Endothelial cell of umbilical vein (primary cell): ENCODE data around the gene JAZF1. TPM values are rescaled to one million over a fixed set of nuclear protein-coding genes. Genes with fewer than 3 reads are reported as not detected.

Experiments
- BruUV-seq: library from RNA; stranded (reverse); fragments of 400-500 nt; replicated peaks from 2 replicates; lab custom pipeline; 2021; lab: Mats Ljungman, UMichigan
- CTCF ChIA-PET: fragments of 300-600, 350-600 bp; sonication (Branson Sonifier 250); formaldehyde crosslinking; loops from one replicate; lab custom pipeline; 2021; ENCODE audit warnings: antibody characterized with exemption, inconsistent platforms; lab: Charles Lee
- POLR2A ChIA-PET: fragments of 300-600, 350-600 bp; sonication (Branson Sonifier 250); formaldehyde crosslinking; loops from one replicate; lab custom pipeline; 2021; ENCODE audit warnings: antibody characterized with exemption, inconsistent platforms; lab: Charles Lee
- DNase-seq: peaks from one replicate; pipeline ENCODE4 v3.0.0-alpha.2; 2011; ENCODE audit warnings: low read depth, low spot score
- FAIRE-seq: peaks from 2 replicates; lab custom pipeline; 2011; peaks lifted over from hg19 to GRCh38; lab: Jason Lieb, UNC
- H2AFZ ChIP-seq: 2 replicates; pipeline ENCODE4 v1.6.0; 2012; ENCODE audit warnings: low read depth, low read length, control low read depth, inconsistent platforms
- H3K27ac ChIP-seq: 2 replicates; pipeline ENCODE4 v1.5.1; 2011; ENCODE audit warnings: low read depth, mild to moderate bottlenecking, control low read depth, low read length, moderate library complexity; ENCODE audit not compliant: insufficient read depth
- H3K27me3 ChIP-seq, 2 experiments: 2 replicates each; pipeline versions ENCODE4 v1.6.0 to v1.6.1; 2011; ENCODE audit warnings: low read length in 2 of 2, mixed read lengths in 1 of 2; ENCODE audit not compliant: control insufficient read depth in 2 of 2, insufficient read depth in 2 of 2
- H3K36me3 ChIP-seq, 2 experiments: 2 replicates in 1 of 2; 3 replicates in 1 of 2; pipeline ENCODE4 v1.5.1; 2011; ENCODE audit warnings: low read length in 2 of 2, mild to moderate bottlenecking in 1 of 2, moderate library complexity in 1 of 2; ENCODE audit not compliant: control insufficient read depth in 2 of 2, insufficient read depth in 2 of 2; ENCODE audit errors: extremely low read depth in 1 of 2
- H3K4me1 ChIP-seq: 3 replicates; pipeline ENCODE4 v1.5.1; 2011; ENCODE audit warnings: mild to moderate bottlenecking, low read length; ENCODE audit not compliant: control insufficient read depth, insufficient read depth; ENCODE audit errors: extremely low read depth
- H3K4me2 ChIP-seq: 2 replicates; pipeline ENCODE4 v1.6.1; 2011; ENCODE audit warnings: low read length, control low read depth, mixed read lengths; ENCODE audit not compliant: insufficient read depth
- H3K4me3 ChIP-seq, 3 experiments: fragments of 200-600 bp in 1 of 3; sonication (generic), shearing (Covaris generic) in 1 of 3; replicated peaks in 1 of 3; 2 replicates each; pipeline ENCODE4 v1.5.1; 2011 to 2016; ENCODE audit warnings: control low read depth in 3 of 3, low read length in 3 of 3, mild to moderate bottlenecking in 2 of 3, inconsistent platforms in 1 of 3, low read depth in 1 of 3, moderate library complexity in 1 of 3; ENCODE audit not compliant: insufficient read depth in 1 of 3
- H3K79me2 ChIP-seq: 2 replicates; pipeline ENCODE4 v1.6.0; 2012; ENCODE audit warnings: low read length, inconsistent platforms; ENCODE audit not compliant: control insufficient read depth, insufficient read depth
- H3K9ac ChIP-seq: replicated peaks from 2 replicates; pipeline ENCODE3; 2011; ENCODE audit warnings: low read length, control low read depth; ENCODE audit not compliant: insufficient read depth; ENCODE audit errors: extremely low read depth
- H3K9me1 ChIP-seq: replicated peaks from 3 replicates; pipeline ENCODE4 v1.6.0; 2011; ENCODE audit warnings: mild to moderate bottlenecking, low read length; ENCODE audit not compliant: control insufficient read depth, insufficient read depth; ENCODE audit errors: extremely low read depth
- H3K9me3 ChIP-seq: replicated peaks from 2 replicates; pipeline ENCODE4 v1.5.1; 2012; ENCODE audit warnings: low read length, inconsistent platforms; ENCODE audit not compliant: control insufficient read depth, insufficient read depth
- H4K20me1 ChIP-seq: replicated peaks from 2 replicates; pipeline ENCODE3; 2011; ENCODE audit warnings: mild to moderate bottlenecking, low read length; ENCODE audit not compliant: control insufficient read depth, insufficient read depth; ENCODE audit errors: extremely low read depth
- CTCF ChIP-seq, 2 donors: IDR thresholded peaks; 1 replicate in 1 of 2; 2 replicates in 1 of 2; pipeline ENCODE4 v1.5.1; 2011; ENCODE audit warnings: low read length in 2 of 2, mild to moderate bottlenecking in 2 of 2, moderate library complexity in 2 of 2, control low read depth in 1 of 2, inconsistent platforms in 1 of 2, low read depth in 1 of 2; ENCODE audit not compliant: insufficient read depth in 1 of 2; ENCODE audit errors: extremely low read depth in 1 of 2
- EZH2 ChIP-seq: IDR thresholded peaks from 2 replicates; pipeline ENCODE4 v1.6.1; 2012; ENCODE audit warnings: borderline replicate concordance, low read depth, mild to moderate bottlenecking, moderate library complexity, low read length, inconsistent platforms; ENCODE audit not compliant: severe bottlenecking
- FOS ChIP-seq: IDR thresholded peaks from 2 replicates; pipeline ENCODE4 v1.6.1; 2011; ENCODE audit warnings: mild to moderate bottlenecking, low read length, moderate library complexity, borderline replicate concordance; ENCODE audit not compliant: insufficient read depth
- GATA2 ChIP-seq: IDR thresholded peaks from 2 replicates; pipeline ENCODE4 v1.7.0; 2011; ENCODE audit warnings: low read depth, mild to moderate bottlenecking, moderate library complexity, mixed read lengths, low read length; ENCODE audit not compliant: insufficient read length, insufficient read depth
- JUN ChIP-seq: IDR thresholded peaks from 2 replicates; pipeline ENCODE4 v1.6.1; 2011; ENCODE audit warnings: borderline replicate concordance, low read depth; ENCODE audit not compliant: insufficient read length, insufficient read depth
- MAX ChIP-seq: IDR thresholded peaks from 2 replicates; pipeline ENCODE4 v1.6.1; 2011; ENCODE audit not compliant: insufficient read depth, insufficient read length
- MYC ChIP-seq: IDR thresholded peaks from one replicate; pipeline ENCODE4 v1.6.1; 2011; ENCODE audit warnings: mild to moderate bottlenecking, low read depth, low read length
- POLR2A ChIP-seq: IDR thresholded peaks from 2 replicates; pipeline ENCODE4 v1.6.1; 2012; ENCODE audit warnings: low read depth, mild to moderate bottlenecking, control low read depth, low read length
- POLR2AphosphoS5 ChIP-seq: IDR thresholded peaks from 2 replicates; pipeline ENCODE4 v1.6.1; 2012; ENCODE audit warnings: low read depth, mild to moderate bottlenecking, control low read depth, low read length, moderate library complexity; ENCODE audit not compliant: insufficient read depth
- dilution Hi-C: fragments of 300-500 bp; cut with MboI; formaldehyde crosslinking; loops from one replicate; pipeline ENCODE4 v1.15.0; 2019; ENCODE audit warnings: low sequenced_read_pairs; ENCODE audit not compliant: extremely low pct_ligation_motif_present
- intact Hi-C: fragments of 100-400 bp; cut with micrococcal nuclease; formaldehyde crosslinking; loops from one replicate; pipeline ENCODE4 v1.10.0; 2022
- polyA plus RNA-seq, 4 experiments: library from polyadenylated mRNA; depleted of rRNA in 3 of 4; stranded (reverse) in 3 of 4; unstranded in 1 of 4; fragments of >200 nt; gene quantifications; 2 replicates each; pipeline versions ENCODE4 v1.2.1 to v1.2.3, GENCODE V29; 2011 to 2012; ENCODE audit warnings: missing spikeins in 1 of 4
- total RNA-seq: library from RNA; stranded (reverse); gene quantifications from 2 replicates; pipeline ENCODE4 v1.2.3, GENCODE V29; 2021

The JAZF1 gene
- total and polyA plus RNA-seq, 2 donors (not counting 3 experiments of a cell fraction or from before 2014, with no cell fraction given), result 2.5 to 16.9 TPM

- Histone ChIP-seq H3K27me3 (no peaks in the 10 kb centered on the region), H4K20me1 (no peaks in the 10 kb centered on the region), H3K9me3 (no peaks in the 10 kb centered on the region), H3K4me3 (no peak overlapping the region), H3K4me1 (no peaks in the 10 kb centered on the region), H3K79me2 (no peaks in the 10 kb centered on the region), H3K9me1 (no peaks in the 10 kb centered on the region), H3K4me2 (no peak overlapping the region), H3K9ac (no peak overlapping the region), H3K27ac (no peak overlapping the region), H2AFZ (no peak overlapping the region), H3K36me3 (no peaks in the 10 kb centered on the region)
- TF ChIP-seq JUN, result no peak
- TF ChIP-seq POLR2AphosphoS5, result no peak
- no peak for TF ChIP-seq EZH2
- no peak for TF ChIP-seq MAX
- TF ChIP-seq GATA2, result no peak
- TF ChIP-seq MYC, result no peak
- TF ChIP-seq CTCF (IDR thresholded peaks at IDR 0.05; ENCODE audit: extremely low read depth in 1 of 2, insufficient read depth in 1 of 2, low read depth in 1 of 2, low read length in 2 of 2), result no peak
- no peak for TF ChIP-seq FOS
- no peak for TF ChIP-seq POLR2A
- intact Hi-C loops (no loop called here), dilution Hi-C loops (no loop called here)
- no TSS peak for BruUV-seq
- no peak for FAIRE-seq
- ChIA-PET POLR2A (no interaction called here), CTCF (interaction anchor here (1.0 to 6.4 kb wide), 3 partner anchors 8 to 10 kb away, joined by 3 to 35 read pairs (median 9); no protein-coding TSS in a partner anchor)
- DNase-seq, result no peak
Observed at GRCh38 chr7:28088032-28088431, 92.6 kb downstream of the JAZF1 start.
